GM23338 (cell line): ENCODE data around the gene HNF1A. TPM values are rescaled to one million over a fixed set of nuclear protein-coding genes. Genes with fewer than 3 reads are reported as not detected.

Source experiments
- ATAC-seq: fragments of 200-7000 bp; cut with Tn5 transposase; 3 replicates; pipeline ENCODE4 v1.9.1; 2020
- DNase-seq: peaks from one replicate; pipeline ENCODE4 v3.0.0-alpha.2; 2015; ENCODE audit warnings: low spot score
- H2AFZ ChIP-seq: fragments of 200-600 bp; sonication (generic); 2 replicates; pipeline ENCODE4 v1.8.0; 2016; ENCODE audit warnings: antibody characterized with exemption, mild to moderate bottlenecking, moderate library complexity
- H3F3A ChIP-seq: fragments of 200-600 bp; sonication (generic); replicated peaks from 2 replicates; pipeline ENCODE4 v1.8.0; 2017; ENCODE audit warnings: antibody characterized with exemption, mixed run types, low read depth
- H3K27ac ChIP-seq: fragments of 200-600 bp; sonication (generic); 2 replicates; pipeline ENCODE4 v1.6.1; 2016; ENCODE audit warnings: low read depth
- H3K27me3 ChIP-seq: fragments of 200-600 bp; sonication (generic); 2 replicates; pipeline ENCODE4 v1.8.0; 2016; ENCODE audit warnings: mild to moderate bottlenecking, mixed run types, moderate library complexity; ENCODE audit not compliant: insufficient read depth
- H3K36me3 ChIP-seq: fragments of 200-600 bp; sonication (generic); 2 replicates; pipeline ENCODE4 v1.8.0; 2016; ENCODE audit warnings: mild to moderate bottlenecking; ENCODE audit not compliant: insufficient read depth
- H3K4me1 ChIP-seq: fragments of 200-600 bp; sonication (generic); 2 replicates; pipeline ENCODE4 v1.8.0; 2016; ENCODE audit warnings: mild to moderate bottlenecking, moderate library complexity; ENCODE audit not compliant: insufficient read depth
- H3K4me2 ChIP-seq: fragments of 200-600 bp; sonication (generic); 2 replicates; pipeline ENCODE4 v1.7.1; 2017; ENCODE audit warnings: mixed run types
- H3K4me3 ChIP-seq: fragments of 200-600 bp; sonication (generic); 2 replicates; pipeline ENCODE4 v1.6.1; 2016; ENCODE audit warnings: mixed run types
- H3K79me2 ChIP-seq: fragments of 200-600 bp; sonication (generic); replicated peaks from 2 replicates; pipeline ENCODE4 v1.8.0; 2017; ENCODE audit warnings: mild to moderate bottlenecking; ENCODE audit not compliant: insufficient read depth
- H3K9me2 ChIP-seq: fragments of 200-600 bp; sonication (generic); 2 replicates; pipeline ENCODE4 v1.8.0; 2017; ENCODE audit not compliant: insufficient read depth
- H4K20me1 ChIP-seq: fragments of 200-600 bp; sonication (generic); replicated peaks from 2 replicates; pipeline ENCODE4 v1.8.0; 2017; ENCODE audit warnings: mild to moderate bottlenecking; ENCODE audit not compliant: insufficient read depth
- H3K27ac Mint-ChIP-seq: 2 replicates; pipeline ENCODE4 v1.8.0; 2020; ENCODE audit warnings: inconsistent platforms, mild to moderate bottlenecking, moderate library complexity, mixed read lengths
- H3K27me3 Mint-ChIP-seq: 3 replicates; pipeline ENCODE4 v1.8.0; 2022; ENCODE audit warnings: low read depth, mild to moderate bottlenecking, moderate library complexity, mixed read lengths, inconsistent platforms; ENCODE audit not compliant: insufficient read depth, poor library complexity
- H3K36me3 Mint-ChIP-seq: 3 replicates; pipeline ENCODE4 v1.8.0; 2021; ENCODE audit warnings: low read depth, mild to moderate bottlenecking, inconsistent platforms, moderate library complexity, mixed read lengths
- H3K4me1 Mint-ChIP-seq: 3 replicates; pipeline ENCODE4 v1.8.0; 2020; ENCODE audit warnings: mild to moderate bottlenecking, inconsistent platforms, mixed read lengths
- H3K4me3 Mint-ChIP-seq: 3 replicates; pipeline ENCODE4 v1.8.0; 2021; ENCODE audit warnings: moderate library complexity, mild to moderate bottlenecking, inconsistent platforms, mixed read lengths
- H3K9me3 Mint-ChIP-seq: 3 replicates; pipeline ENCODE4 v1.8.0; 2020; ENCODE audit warnings: moderate library complexity, mild to moderate bottlenecking, inconsistent platforms, mixed read lengths
- CREB1 ChIP-seq: fragments of 250-450 bp; sonication (Bioruptor Pico); IDR thresholded peaks from 2 replicates; pipeline ENCODE4 v1.5.0; 2020; ENCODE audit warnings: low read depth, mild to moderate bottlenecking, moderate library complexity
- CTCF ChIP-seq, 2 experiments: fragments of 200-600 bp in 1 of 2; sonication (generic) in 1 of 2; conservative IDR thresholded peaks; 2 replicates each; pipeline versions ENCODE4 v1.5.1 to v1.6.1; 2016 to 2017; ENCODE audit warnings: antibody characterized with exemption in 2 of 2, low read depth in 2 of 2, mild to moderate bottlenecking in 2 of 2, moderate library complexity in 1 of 2
- EZH2 ChIP-seq: fragments of 200-600 bp; sonication (generic); IDR thresholded peaks from one replicate; pipeline ENCODE4 v1.8.0; 2017; ENCODE audit warnings: antibody characterized with exemption, mild to moderate bottlenecking, low read depth; ENCODE audit not compliant: unreplicated experiment
- EZH2phosphoT487 ChIP-seq: fragments of 200-600 bp; sonication (generic); IDR thresholded peaks from one replicate; pipeline ENCODE4 v1.8.1; 2018; ENCODE audit warnings: antibody characterized with exemption; ENCODE audit not compliant: unreplicated experiment
- NANOG ChIP-seq: IDR thresholded peaks from 2 replicates; pipeline ENCODE4 v1.6.1; 2016; ENCODE audit warnings: antibody characterized with exemption, borderline replicate concordance
- POLR2AphosphoS5 ChIP-seq: IDR thresholded peaks from 2 replicates; pipeline ENCODE4 v1.6.1; 2016; ENCODE audit warnings: antibody characterized with exemption, low read depth
- REST ChIP-seq: IDR thresholded peaks from one replicate; pipeline ENCODE4 v1.6.1; 2018; ENCODE audit warnings: antibody characterized with exemption; ENCODE audit not compliant: unreplicated experiment
- STAT1 ChIP-seq: IDR thresholded peaks from one replicate; pipeline ENCODE4 v1.6.1; 2016; ENCODE audit warnings: antibody characterized with exemption; ENCODE audit not compliant: unreplicated experiment
- ZNF114 ChIP-seq: fragments of 250-450 bp; sonication (Bioruptor Pico); IDR thresholded peaks from 2 replicates; pipeline ENCODE4 v1.5.0; 2020; ENCODE audit warnings: mild to moderate bottlenecking, moderate library complexity
- ZNF331 ChIP-seq: fragments of 250-450 bp; sonication (Bioruptor Pico); IDR thresholded peaks from 2 replicates; pipeline ENCODE4 v1.5.0; 2020; ENCODE audit warnings: low read depth, mild to moderate bottlenecking, moderate library complexity
- ZNF462 ChIP-seq: fragments of 250-450 bp; sonication (Bioruptor Pico); IDR thresholded peaks from 2 replicates; pipeline ENCODE4 v1.5.0; 2020; ENCODE audit warnings: mild to moderate bottlenecking, moderate library complexity
- polyA plus RNA-seq: library from polyadenylated mRNA; unstranded; fragments of >200 nt; fragmentation: Nextera tagmentation; extraction: Ambion mirVana; gene quantifications from 2 replicates; pipeline ENCODE4 v1.2.1, GENCODE V29; 2016
- total RNA-seq: library from RNA; depleted of rRNA; stranded (reverse); fragments of >200 nt; shearing (Covaris generic); gene quantifications from 2 replicates; pipeline ENCODE4 v1.2.3, GENCODE V29; 2014

HNF1A gene
- total and polyA plus RNA-seq, 2 experiments from 2014 or later: 0.11 TPM; not detected in 1

- TF ChIP-seq REST (no peak), NANOG (no peak), CTCF (conservative IDR thresholded peaks at IDR 0.05; ENCODE audit: low read depth in 2 of 2) (no peak), EZH2 (no peak), EZH2phosphoT487 (no peak), ZNF114 (CRISPR knock-in tag) (no peak), CREB1 (CRISPR knock-in tag) (no peak), ZNF331 (CRISPR knock-in tag) (no peak), POLR2AphosphoS5 (no peak)
These were observed 5.3 kb upstream of the HNF1A start (continued) for GRCh38 chr12:120972870-120973543.

DNA sequence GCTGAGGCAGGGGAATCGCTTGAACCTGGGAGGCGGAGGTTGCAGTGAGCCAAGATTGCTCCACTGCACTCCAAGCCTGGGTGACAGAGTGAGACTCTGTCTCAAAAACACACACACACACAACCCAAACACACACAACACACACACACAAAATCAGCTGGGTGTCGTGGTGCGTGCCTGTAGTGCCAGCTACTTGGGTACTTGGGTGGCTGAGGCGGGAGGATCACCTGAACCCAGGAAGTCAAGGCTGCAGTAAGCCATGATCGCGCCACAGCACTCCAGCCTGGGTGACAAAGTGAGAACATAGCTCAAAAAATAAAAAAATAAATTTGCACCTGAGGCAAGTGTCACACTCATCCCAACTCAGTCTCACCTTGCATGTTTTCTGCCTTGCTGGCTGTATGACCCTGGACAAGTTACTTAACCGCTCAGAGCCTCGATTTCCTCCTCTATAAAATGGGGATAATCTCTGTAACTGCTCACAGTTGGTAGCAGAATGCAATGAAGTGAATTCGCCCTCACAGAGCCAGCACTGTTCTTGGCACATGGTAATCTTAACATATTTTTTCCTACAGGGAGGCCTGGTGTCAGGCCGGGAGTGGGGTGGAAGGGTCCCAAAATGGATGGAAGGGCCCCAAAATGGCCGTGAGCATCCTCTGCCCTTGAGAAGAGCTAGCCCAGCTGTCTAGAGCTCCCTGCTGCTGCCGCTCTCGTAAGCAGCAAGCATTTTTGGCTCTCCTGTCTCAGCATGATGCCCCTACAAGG is 630 bp upstream of the HNF1A start:
- no peak overlapping the region for H3K4me3 ChIP-seq
- no peak for TF ChIP-seq ZNF462 (CRISPR knock-in tag)
- no peak for TF ChIP-seq STAT1
- TF ChIP-seq EZH2phosphoT487: no peak
- TF ChIP-seq CREB1 (CRISPR knock-in tag): no peak

More for the DNA sequence above, 630 bp upstream of the HNF1A start:
- Histone ChIP-seq H2AFZ (peak overlapping the region; percentile 95), H3K4me2 (no peak overlapping the region), H4K20me1 (no peaks in the 10 kb centered on the region), H3K4me1 (peaks cover 9% of the 10 kb centered on the region; the same call in 1 of the 2 replicates), H3K79me2 (no peaks in the 10 kb centered on the region), H3K27ac (no peak overlapping the region), H3F3A (no peaks in the 10 kb centered on the region), H3K36me3 (no peaks in the 10 kb centered on the region), H3K9me2 (no peaks in the 10 kb centered on the region), H3K27me3 (no peaks in the 10 kb centered on the region)
- Mint-ChIP-seq H3K4me1 (peaks cover 21% of the 10 kb centered on the region), H3K36me3 (no peaks in the 10 kb centered on the region; the same call in 2 of the 3 replicates), H3K9me3 (no peaks in the 10 kb centered on the region; the same call in 2 of the 3 replicates), H3K27me3 (peaks cover 10% of the 10 kb centered on the region), H3K27ac (no peak overlapping the region), H3K4me3 (no peak overlapping the region)
- DNase-seq: no peak
- ATAC-seq: no peak
